GM12801 (cell line): ENCODE measurements around the gene CFAP161.

Source experiments
- CTCF ChIP-seq: IDR thresholded peaks from one replicate; pipeline ENCODE4 v1.5.1; 2011; ENCODE audit warnings: control low read depth; ENCODE audit not compliant: insufficient read length; ENCODE audit errors: extremely low read depth

Gene CFAP161

GRCh38 chr15:81182031-81182755 is 48.1 kb downstream of the CFAP161 start:
- no peak for TF ChIP-seq CTCF

- TF ChIP-seq CTCF = no peak
These were observed 48.8 kb downstream of the CFAP161 start for GRCh38 chr15:81182756-81183438.

- TF ChIP-seq CTCF = no peak
These were observed 49.3 kb downstream of the CFAP161 start for GRCh38 chr15:81183439-81183775.

GRCh38 chr15:81184188-81184587 is 50.1 kb downstream of the CFAP161 start:
- no peak for TF ChIP-seq CTCF

- TF ChIP-seq CTCF = no peak
These were observed 51.7 kb downstream of the CFAP161 start for GRCh38 chr15:81185631-81186295.

GRCh38 chr15:81188354-81188753 is 54.3 kb downstream of the CFAP161 start:
- no peak for TF ChIP-seq CTCF

GRCh38 chr15:81189583-81190283 is 55.7 kb downstream of the CFAP161 start:
- TF ChIP-seq CTCF = no peak
